A549 (cell line): Measurements from ENCODE around the gene LYPD6.

Source experiments
- CEBPB ChIP-seq, 2 experiments: fragments of >200 bp in 1 of 2; sonication (Bioruptor Twin) in 1 of 2; formaldehyde crosslinking in 1 of 2; IDR thresholded peaks; 2 replicates each; pipeline ENCODE4 v1.6.1; 2012 to 2016
- HDAC2 ChIP-seq: fragments of 200-600 bp; sonication (generic); IDR thresholded peaks from 2 replicates; pipeline ENCODE4 v1.6.1; 2016
- MAZ ChIP-seq: fragments of 150-350 bp; IDR thresholded peaks from 2 replicates; pipeline ENCODE4 v1.6.1; 2014; ENCODE audit warnings: antibody characterized with exemption, low read depth, low read length, borderline replicate concordance
- PHF8 ChIP-seq: fragments of 200-600 bp; sonication (generic); IDR thresholded peaks from 2 replicates; pipeline ENCODE4 v1.6.1; 2016; ENCODE audit warnings: low read depth, mild to moderate bottlenecking, antibody characterized with exemption, moderate library complexity, borderline replicate concordance
- TF ChIP-seq, protein P1 (sequence below): fragments of >200 bp; sonication (Bioruptor Twin); formaldehyde crosslinking; IDR thresholded peaks from 3 replicates; pipeline ENCODE4 v1.5.1; 2016

DNA sequence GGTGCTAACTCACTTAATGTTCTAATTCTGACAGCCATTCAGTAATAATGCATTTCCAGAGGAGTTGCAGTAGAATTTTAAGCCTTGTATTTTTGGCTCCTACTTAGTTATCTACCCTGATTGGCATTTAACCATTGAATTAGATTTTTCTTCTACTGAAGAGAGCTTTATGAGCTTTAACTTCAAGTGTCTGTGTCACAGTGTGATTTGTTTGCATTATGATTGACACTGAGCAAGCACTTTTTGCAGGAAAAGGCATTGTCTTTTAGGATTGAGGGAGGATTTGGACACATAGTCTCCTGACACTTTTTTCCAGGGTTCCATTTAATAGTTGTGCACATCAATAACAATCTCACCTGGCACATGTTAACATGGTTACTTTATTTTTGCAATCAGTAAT, 26.7 kb downstream of the LYPD6 start:
- TF ChIP-seq, protein P1, sequence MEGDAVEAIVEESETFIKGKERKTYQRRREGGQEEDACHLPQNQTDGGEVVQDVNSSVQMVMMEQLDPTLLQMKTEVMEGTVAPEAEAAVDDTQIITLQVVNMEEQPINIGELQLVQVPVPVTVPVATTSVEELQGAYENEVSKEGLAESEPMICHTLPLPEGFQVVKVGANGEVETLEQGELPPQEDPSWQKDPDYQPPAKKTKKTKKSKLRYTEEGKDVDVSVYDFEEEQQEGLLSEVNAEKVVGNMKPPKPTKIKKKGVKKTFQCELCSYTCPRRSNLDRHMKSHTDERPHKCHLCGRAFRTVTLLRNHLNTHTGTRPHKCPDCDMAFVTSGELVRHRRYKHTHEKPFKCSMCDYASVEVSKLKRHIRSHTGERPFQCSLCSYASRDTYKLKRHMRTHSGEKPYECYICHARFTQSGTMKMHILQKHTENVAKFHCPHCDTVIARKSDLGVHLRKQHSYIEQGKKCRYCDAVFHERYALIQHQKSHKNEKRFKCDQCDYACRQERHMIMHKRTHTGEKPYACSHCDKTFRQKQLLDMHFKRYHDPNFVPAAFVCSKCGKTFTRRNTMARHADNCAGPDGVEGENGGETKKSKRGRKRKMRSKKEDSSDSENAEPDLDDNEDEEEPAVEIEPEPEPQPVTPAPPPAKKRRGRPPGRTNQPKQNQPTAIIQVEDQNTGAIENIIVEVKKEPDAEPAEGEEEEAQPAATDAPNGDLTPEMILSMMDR, result no peak
- no peak for TF ChIP-seq MAZ
- no peak for TF ChIP-seq CEBPB (IDR thresholded peaks at IDR 0.05)
- TF ChIP-seq HDAC2, result no peak
- TF ChIP-seq PHF8, result no peak
